ENCODE data around the gene ARSB. TPM values are rescaled to one million over a fixed set of nuclear protein-coding genes. Genes with fewer than 3 reads are reported as not detected.

The ARSB gene
- total RNA-seq, 1 donor from 2014 or later, result 1.8 TPM

DNA sequence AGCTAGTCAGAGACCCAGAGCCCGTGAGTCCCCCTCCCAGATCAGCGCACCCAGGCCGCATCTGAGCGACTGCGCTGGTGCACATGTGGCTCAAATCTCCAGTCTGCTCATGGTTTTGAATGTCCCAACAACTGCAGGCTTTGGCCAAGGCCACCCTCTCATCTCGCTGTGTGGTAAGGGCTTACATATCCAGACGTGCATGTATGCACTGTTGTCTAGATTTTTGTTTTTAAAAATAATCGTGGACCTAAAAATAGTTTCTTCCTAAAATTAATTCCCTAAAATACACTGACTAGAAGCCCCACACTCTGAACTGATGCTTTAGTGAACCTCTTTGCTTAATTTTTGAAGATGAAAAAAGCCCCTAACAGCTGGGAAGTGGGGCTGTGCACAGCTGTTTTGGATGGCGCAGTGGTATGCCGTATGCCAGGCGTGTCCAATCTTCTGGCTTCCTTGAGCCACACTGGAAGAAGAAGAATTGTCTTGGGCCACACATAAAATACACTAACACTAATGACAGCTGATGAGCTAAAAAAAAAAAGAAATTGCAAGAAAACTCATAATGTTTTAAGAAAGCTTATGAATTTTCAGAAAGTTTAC is 193.5 kb downstream of the ARSB start:
- Histone ChIP-seq H3K27me3 (ENCODE audit: control insufficient read depth, insufficient read depth, low read length) (no peaks in the 10 kb centered on the region), H3K36me3 (ENCODE audit: control insufficient read depth, insufficient read depth, low read length) (no peaks in the 10 kb centered on the region), H3K4me3 (ENCODE audit: low read depth, low read length) (no peak overlapping the region)
- TF ChIP-seq, protein P1, sequence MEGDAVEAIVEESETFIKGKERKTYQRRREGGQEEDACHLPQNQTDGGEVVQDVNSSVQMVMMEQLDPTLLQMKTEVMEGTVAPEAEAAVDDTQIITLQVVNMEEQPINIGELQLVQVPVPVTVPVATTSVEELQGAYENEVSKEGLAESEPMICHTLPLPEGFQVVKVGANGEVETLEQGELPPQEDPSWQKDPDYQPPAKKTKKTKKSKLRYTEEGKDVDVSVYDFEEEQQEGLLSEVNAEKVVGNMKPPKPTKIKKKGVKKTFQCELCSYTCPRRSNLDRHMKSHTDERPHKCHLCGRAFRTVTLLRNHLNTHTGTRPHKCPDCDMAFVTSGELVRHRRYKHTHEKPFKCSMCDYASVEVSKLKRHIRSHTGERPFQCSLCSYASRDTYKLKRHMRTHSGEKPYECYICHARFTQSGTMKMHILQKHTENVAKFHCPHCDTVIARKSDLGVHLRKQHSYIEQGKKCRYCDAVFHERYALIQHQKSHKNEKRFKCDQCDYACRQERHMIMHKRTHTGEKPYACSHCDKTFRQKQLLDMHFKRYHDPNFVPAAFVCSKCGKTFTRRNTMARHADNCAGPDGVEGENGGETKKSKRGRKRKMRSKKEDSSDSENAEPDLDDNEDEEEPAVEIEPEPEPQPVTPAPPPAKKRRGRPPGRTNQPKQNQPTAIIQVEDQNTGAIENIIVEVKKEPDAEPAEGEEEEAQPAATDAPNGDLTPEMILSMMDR (IDR thresholded peaks at IDR 0.05; ENCODE audit: insufficient read depth, low read length, severe bottlenecking), result no peak
- no peak for DNase-seq (ENCODE audit: low read depth)
- FAIRE-seq, result no peak

DNA sequence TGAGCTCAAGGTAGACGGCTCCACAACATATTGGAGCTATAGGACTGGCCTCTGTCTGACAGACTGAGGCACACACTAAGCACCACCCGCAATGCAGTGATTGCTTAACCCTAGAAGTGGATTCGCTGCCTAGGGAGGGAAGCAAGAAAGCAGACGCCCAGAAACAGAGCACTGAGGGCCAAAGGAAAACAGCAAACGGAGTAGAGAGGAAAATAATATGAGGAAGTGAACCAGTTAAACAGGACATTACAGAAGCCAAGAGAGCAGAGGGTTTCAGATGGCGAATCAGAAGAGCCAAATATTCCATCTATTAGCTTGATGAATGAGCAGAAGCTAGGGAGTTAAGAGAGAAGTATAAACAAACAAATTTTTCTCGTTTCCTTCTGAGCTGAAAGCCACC is 197.3 kb downstream of the ARSB start:
- Histone ChIP-seq H3K36me3 (ENCODE audit: control insufficient read depth, insufficient read depth, low read length) (no peaks in the 10 kb centered on the region), H3K27me3 (ENCODE audit: control insufficient read depth, insufficient read depth, low read length) (no peaks in the 10 kb centered on the region), H3K4me3 (ENCODE audit: low read depth, low read length) (no peak overlapping the region)
- DNase-seq (ENCODE audit: low read depth) (no peak), FAIRE-seq (no peak)
- TF ChIP-seq, protein P1 (IDR thresholded peaks at IDR 0.05; ENCODE audit: insufficient read depth, low read length, severe bottlenecking), result no peak

DNA sequence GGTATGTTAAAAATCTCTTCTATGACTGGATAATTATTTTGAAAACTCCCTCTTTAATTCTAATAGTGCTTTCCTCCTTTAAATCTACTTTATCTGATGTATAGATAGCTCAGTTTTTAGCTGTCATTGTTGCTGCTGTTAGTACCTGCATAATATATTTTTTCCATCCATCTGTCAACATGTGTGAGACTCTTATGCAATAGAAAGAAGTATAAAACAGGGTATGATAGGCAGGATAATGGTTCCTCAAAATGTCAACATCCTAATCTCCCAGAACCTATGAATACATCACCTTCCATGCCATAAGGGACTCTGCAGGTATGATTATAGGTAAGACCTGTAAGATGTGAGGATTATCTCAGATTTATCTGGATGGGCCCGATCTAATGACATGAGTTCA is 199.7 kb downstream of the ARSB start:
- no peaks in the 10 kb centered on the region for H3K36me3 ChIP-seq (ENCODE audit: control insufficient read depth, insufficient read depth, low read length)
- FAIRE-seq, result no peak
- no peak overlapping the region for H3K4me3 ChIP-seq (ENCODE audit: low read depth, low read length)
- no peaks in the 10 kb centered on the region for H3K27me3 ChIP-seq (ENCODE audit: control insufficient read depth, insufficient read depth, low read length)
- TF ChIP-seq, protein P1 (IDR thresholded peaks at IDR 0.05; ENCODE audit: insufficient read depth, low read length, severe bottlenecking), result no peak
- DNase-seq (ENCODE audit: low read depth), result no peak

DNA sequence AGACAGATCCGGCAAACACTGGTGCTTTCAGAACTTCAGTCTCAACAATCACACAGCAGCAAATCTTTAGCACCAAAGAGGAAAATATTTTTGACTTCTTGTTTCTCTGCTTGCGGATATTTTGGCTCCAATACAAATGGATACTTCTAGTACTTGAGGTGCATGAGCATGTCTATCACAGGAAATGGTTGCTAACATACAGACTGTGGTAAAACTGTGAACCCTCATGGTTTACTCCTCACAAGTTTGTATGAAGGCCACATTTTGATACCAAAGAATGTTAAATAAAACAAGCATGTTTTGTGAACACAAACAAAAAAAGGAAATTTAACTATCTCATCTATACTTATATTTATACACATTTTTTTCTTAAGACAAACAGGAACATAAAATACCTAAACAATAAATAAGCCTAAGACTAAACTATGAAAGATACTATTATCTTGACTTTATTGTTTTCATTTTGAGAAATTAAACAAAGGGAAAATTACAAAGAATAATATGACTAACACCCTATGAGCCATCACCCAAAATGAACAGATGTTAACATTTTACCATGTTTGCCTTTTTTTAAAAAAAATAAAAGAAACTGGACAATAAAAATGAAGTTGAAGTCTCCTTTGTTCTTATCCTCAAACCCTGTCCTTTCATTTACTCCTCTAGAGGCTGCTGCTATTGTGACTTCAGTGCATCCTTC is 201.5 kb downstream of the ARSB start:
- Histone ChIP-seq H3K27me3 (ENCODE audit: control insufficient read depth, insufficient read depth, low read length) (no peaks in the 10 kb centered on the region), H3K4me3 (ENCODE audit: low read depth, low read length) (no peak overlapping the region), H3K36me3 (ENCODE audit: control insufficient read depth, insufficient read depth, low read length) (no peaks in the 10 kb centered on the region)
- DNase-seq (ENCODE audit: low read depth) (no peak), FAIRE-seq (no peak)
- TF ChIP-seq, protein P1 (IDR thresholded peaks at IDR 0.05; ENCODE audit: insufficient read depth, low read length, severe bottlenecking), result no peak

DNA sequence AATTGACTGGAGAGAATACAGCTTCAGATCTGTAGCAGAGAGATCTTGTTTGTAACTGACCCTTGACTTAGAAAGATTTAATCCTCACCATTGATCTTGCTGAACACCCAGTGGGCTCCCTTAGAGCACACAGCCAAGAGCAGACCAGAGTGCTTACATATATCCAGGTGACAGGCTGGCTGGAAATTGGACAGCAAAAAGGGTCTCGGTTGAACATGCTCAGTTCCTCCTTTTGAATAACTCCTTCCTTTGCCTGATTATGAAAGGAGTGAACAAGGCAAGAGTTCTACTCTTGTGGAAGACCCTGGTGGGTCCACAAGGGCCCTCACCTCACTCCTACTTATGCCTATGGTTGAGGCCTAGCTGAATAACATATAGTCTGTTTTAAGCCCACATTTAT is 202.4 kb downstream of the ARSB start:
- DNase-seq (ENCODE audit: low read depth) (no peak), FAIRE-seq (no peak)
- TF ChIP-seq, protein P1 (IDR thresholded peaks at IDR 0.05; ENCODE audit: insufficient read depth, low read length, severe bottlenecking), result no peak
- no peaks in the 10 kb centered on the region for H3K27me3 ChIP-seq (ENCODE audit: control insufficient read depth, insufficient read depth, low read length)
- H3K36me3 ChIP-seq (ENCODE audit: control insufficient read depth, insufficient read depth, low read length), result no peaks in the 10 kb centered on the region
- H3K4me3 ChIP-seq (ENCODE audit: low read depth, low read length), result no peak overlapping the region
